NCI-H226 (cell line): ENCODE data around the gene PTPN20.

ENCODE experiments used
- DNase-seq: peaks from one replicate; pipeline ENCODE4 v3.0.0-alpha.2; 2015

Gene PTPN20

GRCh38 chr10:47050618-47051455 lies 139.6 kb downstream of the PTPN20 start:
- DNase-seq = peak; percentile 14

- DNase-seq = no peak
Measured at GRCh38 chr10:47051741-47052238, 140.6 kb downstream of the PTPN20 start.
